HepG2 (cell line): ENCODE results near the gene SALL4. TPM values are rescaled to one million over a fixed set of nuclear protein-coding genes. Genes with fewer than 3 reads are reported as not detected.

ENCODE experiments used
- GLMP ChIP-seq: sonication (generic); formaldehyde crosslinking; IDR thresholded peaks from 2 replicates; pipeline ENCODE4 v1.9.0; 2021; ENCODE audit warnings: missing genetic modification reagents, mild to moderate bottlenecking, borderline replicate concordance
- MAF1 ChIP-seq: sonication (generic); formaldehyde crosslinking; IDR thresholded peaks from 2 replicates; pipeline ENCODE4 v1.5.0; 2020; ENCODE audit warnings: missing genetic modification reagents, borderline replicate concordance
- MLLT10 ChIP-seq: sonication (generic); formaldehyde crosslinking; IDR thresholded peaks from 2 replicates; pipeline ENCODE4 v1.4.0; 2020; ENCODE audit warnings: missing genetic modification reagents
- MXD3 ChIP-seq: IDR thresholded peaks from 2 replicates; pipeline ENCODE4 v1.6.1; 2016; ENCODE audit warnings: mild to moderate bottlenecking, missing biosample characterization, missing genetic modification reagents
- PHB2 ChIP-seq: fragments of 450-650 bp; IDR thresholded peaks from 2 replicates; pipeline ENCODE4 v1.6.1; 2018; ENCODE audit not compliant: partially characterized antibody
- POGZ ChIP-seq: sonication (generic); formaldehyde crosslinking; IDR thresholded peaks from 2 replicates; pipeline ENCODE4 v1.4.0; 2020; ENCODE audit warnings: mild to moderate bottlenecking, missing genetic modification reagents
- RAD51 ChIP-seq: fragments of 450-650 bp; IDR thresholded peaks from 2 replicates; pipeline ENCODE4 v1.6.1; 2016; ENCODE audit warnings: borderline replicate concordance
- RBFOX2 ChIP-seq: fragments of 200-400 bp; formaldehyde crosslinking; IDR thresholded peaks from 2 replicates; pipeline ENCODE4 v1.6.1; 2017; ENCODE audit warnings: low read depth, mild to moderate bottlenecking, low read length
- SNAI1 ChIP-seq: sonication (generic); formaldehyde crosslinking; IDR thresholded peaks from 2 replicates; pipeline ENCODE4 v1.5.0; 2020; ENCODE audit warnings: mild to moderate bottlenecking, missing genetic modification reagents, borderline replicate concordance
- SP4 ChIP-seq: sonication (generic); formaldehyde crosslinking; IDR thresholded peaks from 2 replicates; pipeline ENCODE4 v1.8.1; 2023; ENCODE audit warnings: mild to moderate bottlenecking, missing genetic modification reagents
- TCF7L2 ChIP-seq: IDR thresholded peaks from 2 replicates; pipeline ENCODE4 v1.6.1; 2011; ENCODE audit warnings: mild to moderate bottlenecking, low read depth, low read length, moderate library complexity
- ZEB1 ChIP-seq: IDR thresholded peaks from 2 replicates; pipeline ENCODE4 v1.6.1; 2012; ENCODE audit warnings: mild to moderate bottlenecking, low read depth, inconsistent platforms; ENCODE audit not compliant: insufficient replicate concordance
- ZNF256 ChIP-seq: sonication (generic); formaldehyde crosslinking; conservative IDR thresholded peaks from 2 replicates; pipeline ENCODE4 v1.4.0; 2020; ENCODE audit warnings: missing genetic modification reagents
- ZNF382 ChIP-seq: sonication (generic); formaldehyde crosslinking; IDR thresholded peaks from 2 replicates; pipeline ENCODE4 v1.5.0; 2020; ENCODE audit warnings: missing genetic modification reagents, mild to moderate bottlenecking, borderline replicate concordance
- ZNF660 ChIP-seq: sonication (generic); formaldehyde crosslinking; IDR thresholded peaks from 2 replicates; pipeline ENCODE4 v1.5.1; 2020; ENCODE audit warnings: mild to moderate bottlenecking, low read depth, missing genetic modification reagents, borderline replicate concordance
- ZNF670 ChIP-seq: sonication (generic); formaldehyde crosslinking; IDR thresholded peaks from 2 replicates; pipeline ENCODE4 v1.8.0; 2022; ENCODE audit warnings: mild to moderate bottlenecking, missing genetic modification reagents, borderline replicate concordance
- ZSCAN21 ChIP-seq: sonication (generic); formaldehyde crosslinking; IDR thresholded peaks from 2 replicates; pipeline ENCODE4 v1.8.0; 2022; ENCODE audit warnings: mild to moderate bottlenecking, missing genetic modification reagents, moderate library complexity, borderline replicate concordance
- polyA plus RNA-seq, 8 experiments: library from polyadenylated mRNA; depleted of rRNA in 3 of 8; stranded (reverse) in 7 of 8; unstranded in 1 of 8; fragments of >200 nt; fragmentation: Illumina TruSeq in 4 of 8; extraction: Trizol in 4 of 8; gene quantifications; 2 replicates each; pipeline versions ENCODE4 v1.2.1 to v1.2.3, GENCODE V29; 2011 to 2016; ENCODE audit warnings: low read depth in 4 of 8, missing spikeins in 1 of 8, mixed read lengths in 1 of 8; ENCODE audit not compliant: insufficient read depth in 1 of 8
- total RNA-seq, 5 experiments: library from RNA; depleted of rRNA; stranded (reverse); fragments of >200 nt; fragmentation: Illumina TruSeq; extraction: Trizol; gene quantifications; 2 replicates each; pipeline ENCODE4 v1.2.3, GENCODE V29; 2016; ENCODE audit warnings: low read depth in 1 of 5
- TF ChIP-seq, protein P1 (sequence below), 2 experiments: sonication (generic) in 1 of 2; formaldehyde crosslinking in 1 of 2; IDR thresholded peaks; 2 replicates each; pipeline versions ENCODE4 v1.5.1 to v1.6.1; 2011 to 2020; ENCODE audit warnings: borderline replicate concordance in 1 of 2, low read depth in 1 of 2, low read length in 1 of 2, mild to moderate bottlenecking in 1 of 2, missing genetic modification reagents in 1 of 2, moderate library complexity in 1 of 2
- TF ChIP-seq, protein P2 (sequence below): sonication (generic); formaldehyde crosslinking; IDR thresholded peaks from 2 replicates; pipeline ENCODE4 v1.8.1; 2023; ENCODE audit warnings: mild to moderate bottlenecking, missing genetic modification reagents

The SALL4 gene
- total and polyA plus RNA-seq, 2 of the 13 experiments (the other 11 are each of a cell fraction or from before 2014, with no cell fraction given) = 0.33 to 1.8 TPM

DNA sequence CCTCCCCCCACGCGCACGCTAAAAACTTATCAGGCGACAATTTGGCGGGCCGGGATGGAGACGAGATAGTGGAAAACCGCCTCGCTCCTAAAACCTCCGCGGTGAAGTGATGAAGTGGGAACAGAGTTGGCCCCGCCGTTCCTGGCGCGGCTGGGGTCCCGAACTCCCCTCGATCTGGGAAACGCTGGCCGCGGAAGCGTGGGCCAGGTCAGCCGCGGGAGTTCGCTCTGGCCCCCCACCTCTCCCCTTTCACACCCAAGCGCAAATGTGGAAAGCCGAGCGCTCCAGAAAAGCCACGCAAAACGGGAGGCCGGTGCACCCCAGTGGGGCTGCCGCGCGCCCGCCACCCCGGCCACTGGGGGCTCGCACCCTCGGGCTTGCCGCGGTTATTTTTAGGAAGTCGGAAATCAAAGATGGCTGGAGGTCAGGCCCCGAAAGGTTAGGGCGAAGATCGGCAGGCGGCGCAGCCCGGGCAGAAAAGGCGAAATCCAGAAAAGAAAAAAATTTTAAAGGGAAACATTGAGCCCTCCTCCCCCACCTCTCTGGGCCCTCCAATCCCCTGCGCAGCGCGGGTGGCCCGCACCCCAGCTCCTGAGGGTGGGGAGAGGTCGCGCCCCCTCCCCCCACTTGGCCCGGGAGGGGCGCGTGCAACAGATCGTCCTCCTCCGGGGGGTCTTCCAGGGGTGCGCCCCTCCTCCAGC lies 1.0 kb downstream of the SALL4 start (continued):
- TF ChIP-seq ZNF382 (CRISPR knock-in tag) (no peak), ZEB1 (no peak), SNAI1 (CRISPR knock-in tag) (no peak), RBFOX2 (0 out of 2 replicates have a peak, but pooled peaks have one; percentile 26), PHB2 (no peak), ZSCAN21 (CRISPR knock-in tag) (no peak), MXD3 (CRISPR knock-in tag) (no peak; the same call in 1 of the 2 replicates), SP4 (CRISPR knock-in tag) (no peak), GLMP (no peak), RAD51 (no peak), TCF7L2 (no peak), ZNF660 (CRISPR knock-in tag) (no peak), ZNF670 (no peak), POGZ (CRISPR knock-in tag) (0 out of 2 replicates have a peak, but pooled peaks have one; percentile 12), MLLT10 (CRISPR knock-in tag) (no peak), MAF1 (CRISPR knock-in tag) (no peak), ZNF256 (CRISPR knock-in tag) (no peak)
- TF ChIP-seq, protein P1, sequence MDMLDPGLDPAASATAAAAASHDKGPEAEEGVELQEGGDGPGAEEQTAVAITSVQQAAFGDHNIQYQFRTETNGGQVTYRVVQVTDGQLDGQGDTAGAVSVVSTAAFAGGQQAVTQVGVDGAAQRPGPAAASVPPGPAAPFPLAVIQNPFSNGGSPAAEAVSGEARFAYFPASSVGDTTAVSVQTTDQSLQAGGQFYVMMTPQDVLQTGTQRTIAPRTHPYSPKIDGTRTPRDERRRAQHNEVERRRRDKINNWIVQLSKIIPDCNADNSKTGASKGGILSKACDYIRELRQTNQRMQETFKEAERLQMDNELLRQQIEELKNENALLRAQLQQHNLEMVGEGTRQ (IDR thresholded peaks at IDR 0.05; ENCODE audit: low read depth, low read length) = no peak
- TF ChIP-seq, protein P1 (CRISPR knock-in tag; IDR thresholded peaks at IDR 0.05; ENCODE audit: borderline replicate concordance) = no peak
- TF ChIP-seq, protein P2, sequence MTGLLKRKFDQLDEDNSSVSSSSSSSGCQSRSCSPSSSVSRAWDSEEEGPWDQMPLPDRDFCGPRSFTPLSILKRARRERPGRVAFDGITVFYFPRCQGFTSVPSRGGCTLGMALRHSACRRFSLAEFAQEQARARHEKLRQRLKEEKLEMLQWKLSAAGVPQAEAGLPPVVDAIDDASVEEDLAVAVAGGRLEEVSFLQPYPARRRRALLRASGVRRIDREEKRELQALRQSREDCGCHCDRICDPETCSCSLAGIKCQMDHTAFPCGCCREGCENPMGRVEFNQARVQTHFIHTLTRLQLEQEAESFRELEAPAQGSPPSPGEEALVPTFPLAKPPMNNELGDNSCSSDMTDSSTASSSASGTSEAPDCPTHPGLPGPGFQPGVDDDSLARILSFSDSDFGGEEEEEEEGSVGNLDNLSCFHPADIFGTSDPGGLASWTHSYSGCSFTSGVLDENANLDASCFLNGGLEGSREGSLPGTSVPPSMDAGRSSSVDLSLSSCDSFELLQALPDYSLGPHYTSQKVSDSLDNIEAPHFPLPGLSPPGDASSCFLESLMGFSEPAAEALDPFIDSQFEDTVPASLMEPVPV = no peak
